Trophoblast cell (in vitro differentiated cells and primary cell): ENCODE results near the gene ANKRD33B. TPM values are rescaled to one million over a fixed set of nuclear protein-coding genes. Genes with fewer than 3 reads are reported as not detected.
"Not testable (repeated sequence)": the region's sequence is repeated elsewhere in the genome, so short reads cannot be mapped to it uniquely, and the experiment has no call there.

Experiments used
- DNase-seq, 2 donors: peaks; one replicate each; pipeline ENCODE4 v3.0.0-alpha.2; 2016
- H2AFZ ChIP-seq: 2 replicates; pipeline ENCODE4 v1.6.1; 2013; ENCODE audit warnings: low read length, moderate library complexity, mild to moderate bottlenecking; ENCODE audit not compliant: insufficient read depth, poor library complexity
- H2AK5ac ChIP-seq: 2 replicates; pipeline ENCODE4 v1.6.1; 2013; ENCODE audit warnings: mild to moderate bottlenecking, low read length
- H2BK120ac ChIP-seq: 2 replicates; pipeline ENCODE4 v1.6.1; 2013; ENCODE audit warnings: low read length, mild to moderate bottlenecking, moderate library complexity; ENCODE audit not compliant: insufficient read depth, poor library complexity
- H2BK12ac ChIP-seq: 2 replicates; pipeline ENCODE4 v1.6.1; 2013; ENCODE audit warnings: mild to moderate bottlenecking, low read length, moderate library complexity
- H2BK5ac ChIP-seq: 2 replicates; pipeline ENCODE4 v1.6.1; 2013; ENCODE audit warnings: low read length, low read depth, moderate library complexity, mild to moderate bottlenecking; ENCODE audit not compliant: poor library complexity
- H3K14ac ChIP-seq: 2 replicates; pipeline ENCODE4 v1.6.1; 2013; ENCODE audit warnings: mild to moderate bottlenecking, low read length
- H3K18ac ChIP-seq: 2 replicates; pipeline ENCODE4 v1.6.1; 2013; ENCODE audit warnings: mild to moderate bottlenecking, low read length
- H3K23ac ChIP-seq: 2 replicates; pipeline ENCODE4 v1.6.1; 2013; ENCODE audit warnings: low read length
- H3K27ac ChIP-seq: 2 replicates; pipeline ENCODE4 v1.5.1; 2013; ENCODE audit warnings: low read depth, mild to moderate bottlenecking, inconsistent platforms, low read length, moderate library complexity
- H3K27me3 ChIP-seq: 2 replicates; pipeline ENCODE4 v1.6.1; 2013; ENCODE audit warnings: inconsistent platforms, mild to moderate bottlenecking, low read length, moderate library complexity; ENCODE audit not compliant: insufficient read depth
- H3K36me3 ChIP-seq, 2 experiments: 1 replicate in 1 of 2; 2 replicates in 1 of 2; pipeline ENCODE4 v1.6.1; 2013; ENCODE audit warnings: low read length in 2 of 2, mild to moderate bottlenecking in 2 of 2, moderate library complexity in 1 of 2; ENCODE audit not compliant: insufficient read depth in 2 of 2, control insufficient read depth in 1 of 2
- H3K4ac ChIP-seq: 2 replicates; pipeline ENCODE4 v1.6.1; 2013; ENCODE audit warnings: low read depth, mild to moderate bottlenecking, low read length, moderate library complexity
- H3K4me1 ChIP-seq, 2 experiments: 1 replicate in 1 of 2; 2 replicates in 1 of 2; pipeline ENCODE4 v1.6.1; 2013; ENCODE audit warnings: low read length in 2 of 2, mild to moderate bottlenecking in 2 of 2, moderate library complexity in 1 of 2; ENCODE audit not compliant: insufficient read depth in 2 of 2, control insufficient read depth in 1 of 2
- H3K4me2 ChIP-seq: 2 replicates; pipeline ENCODE4 v1.6.1; 2013; ENCODE audit warnings: inconsistent platforms, mild to moderate bottlenecking, low read length, moderate library complexity
- H3K4me3 ChIP-seq: 2 replicates; pipeline ENCODE4 v1.5.1; 2013; ENCODE audit warnings: mild to moderate bottlenecking, low read depth, low read length, inconsistent platforms
- H3K79me1 ChIP-seq: one replicate; pipeline ENCODE4 v1.6.1; 2013; ENCODE audit warnings: low read length
- H3K79me2 ChIP-seq: 2 replicates; pipeline ENCODE4 v1.6.1; 2013; ENCODE audit warnings: low read length, mild to moderate bottlenecking; ENCODE audit not compliant: control insufficient read depth, insufficient read depth, poor library complexity
- H3K9ac ChIP-seq: 2 replicates; pipeline ENCODE4 v1.6.1; 2013; ENCODE audit warnings: mild to moderate bottlenecking, low read length
- H3K9me3 ChIP-seq: 2 replicates; pipeline ENCODE4 v1.6.1; 2013; ENCODE audit warnings: low read depth, mild to moderate bottlenecking, control low read depth, inconsistent platforms, low read length; ENCODE audit not compliant: insufficient read depth
- H4K12ac ChIP-seq: 2 replicates; pipeline ENCODE4 v1.6.1; 2013; ENCODE audit warnings: low read depth, mild to moderate bottlenecking, low read length, moderate library complexity
- H4K8ac ChIP-seq: 2 replicates; pipeline ENCODE4 v1.6.1; 2013; ENCODE audit warnings: low read depth, mild to moderate bottlenecking, low read length, moderate library complexity
- H4K91ac ChIP-seq: one replicate; pipeline ENCODE4 v1.6.1; 2013; ENCODE audit warnings: low read depth, mild to moderate bottlenecking, low read length, moderate library complexity
- WGBS: extraction: QIAGEN DNeasy Blood & Tissue Kit; methylation state at CpG from one replicate; pipeline ENCODE4 v1.1.7; 2013; ENCODE audit warnings: missing lambda C conversion rate; ENCODE audit not compliant: insufficient read length, insufficient coverage; ENCODE audit errors: extremely low coverage; 5-methylcytosine and 5-hydroxymethylcytosine counted together
- polyA plus RNA-seq: library from polyadenylated mRNA; stranded (reverse); fragments of 200-250 nt; gene quantifications from 2 replicates; pipeline ENCODE4 v1.2.3, GENCODE V29; 2013

The ANKRD33B gene
- polyA plus RNA-seq, result 11.4 and 11.6 TPM in 2 replicates

- Histone ChIP-seq H3K27me3 (no peaks in the 10 kb centered on the region), H3K18ac (peak within 1 kb of the TSS; percentile 90), H2BK120ac (peak within 1 kb of the TSS; percentile 91), H3K9me3 (no peaks in the 10 kb centered on the region), H3K14ac (peak within 1 kb of the TSS; percentile 58), H3K79me2 (peaks cover 16% of the 10 kb centered on the region), H3K27ac (peak within 1 kb of the TSS; percentile 75), H3K4me2 (peak within 1 kb of the TSS; percentile 84), H3K36me3 (no peaks in the 10 kb centered on the region), H2BK5ac (peak within 1 kb of the TSS; percentile 55), H4K12ac (peak within 1 kb of the TSS; percentile 67), H2AFZ (peak within 1 kb of the TSS; percentile 33), H2BK12ac (peak within 1 kb of the TSS; percentile 67), H4K91ac (peak within 1 kb of the TSS; percentile 87), H3K9ac (peak within 1 kb of the TSS; percentile 65), H2AK5ac (peak within 1 kb of the TSS; percentile 70), H3K79me1 (peaks cover 32% of the 10 kb centered on the region), H3K4me3 (peak within 1 kb of the TSS; percentile 90), H3K4ac (peak within 1 kb of the TSS; percentile 61), H3K4me1 (peaks cover 40 to 46% of the 10 kb centered on the region in 2 experiments), H3K23ac (no peak within 1 kb of the TSS), H4K8ac (peak within 1 kb of the TSS; percentile 73)
- DNase-seq, result peak in 1 of 2 donors; percentile 41
- WGBS, result no CpG with 5 or more reads among the region's 119 CpGs
These were observed at the start of gene ANKRD33B for GRCh38 chr5:10563945-10564837. Gene ANKRD33B, plus strand, starts transcription at chr5:10564070. Its CDS starts 398 bp downstream, at chr5:10564468.

- not testable (repeated sequence) for H3K4me2 ChIP-seq, H3K4me3 ChIP-seq, H3K9me3 ChIP-seq, H2BK12ac ChIP-seq, H3K14ac ChIP-seq, H4K12ac ChIP-seq, H3K79me1 ChIP-seq, H2AFZ ChIP-seq, H3K9ac ChIP-seq, H4K91ac ChIP-seq, H3K23ac ChIP-seq, H3K4ac ChIP-seq, H3K27me3 ChIP-seq, H3K18ac ChIP-seq, H3K36me3 ChIP-seq, H4K8ac ChIP-seq, H2AK5ac ChIP-seq, H2BK120ac ChIP-seq, H3K79me2 ChIP-seq
- no CpG with 5 or more reads among the region's 8 CpGs for WGBS
- H3K27ac ChIP-seq, result peak overlapping the region; percentile 64
- H2BK5ac ChIP-seq, result peak overlapping the region; percentile 69
- H3K4me1 ChIP-seq, result peaks cover 10 to 16% of the 10 kb centered on the region in 2 experiments
- DNase-seq, result peak in 1 of 2 donors; percentile 13
These were observed 49.3 kb upstream of the ANKRD33B start for GRCh38 chr5:10514572-10514971.

- Histone ChIP-seq H3K79me1 (peaks cover 8% of the 10 kb centered on the region), H3K4ac (no peak overlapping the region), H2AK5ac (no peak overlapping the region), H3K18ac (no peak overlapping the region), H4K12ac (no peak overlapping the region), H3K4me2 (no peak overlapping the region), H3K27ac (no peak overlapping the region), H2BK12ac (no peak overlapping the region), H4K91ac (no peak overlapping the region), H2BK120ac (no peak overlapping the region), H2AFZ (no peak overlapping the region), H3K36me3 (no peaks in the 10 kb centered on the region), H3K4me1 (peaks cover 10 to 15% of the 10 kb centered on the region in 2 experiments), H3K9me3 (peaks cover 2% of the 10 kb centered on the region), H3K14ac (no peak overlapping the region), H3K23ac (no peak overlapping the region), H3K27me3 (no peaks in the 10 kb centered on the region), H4K8ac (no peak overlapping the region), H3K79me2 (no peaks in the 10 kb centered on the region), H2BK5ac (no peak overlapping the region), H3K9ac (no peak overlapping the region), H3K4me3 (no peak overlapping the region)
- WGBS, result no CpG with 5 or more reads among the region's 2 CpGs
- DNase-seq, result no peak
These were observed 48.4 kb upstream of the ANKRD33B start for GRCh38 chr5:10515492-10515891.

- Histone ChIP-seq H2BK5ac (no peak overlapping the region), H3K14ac (no peak overlapping the region), H3K4ac (no peak overlapping the region), H4K91ac (no peak overlapping the region), H3K36me3 (no peaks in the 10 kb centered on the region), H3K79me2 (no peaks in the 10 kb centered on the region), H2AFZ (no peak overlapping the region), H3K27me3 (no peaks in the 10 kb centered on the region), H3K4me1 (peaks cover 5 to 9% of the 10 kb centered on the region in 2 experiments), H2BK120ac (no peak overlapping the region), H3K4me2 (no peak overlapping the region), H4K12ac (no peak overlapping the region), H2BK12ac (no peak overlapping the region), H3K23ac (no peak overlapping the region), H3K18ac (no peak overlapping the region), H2AK5ac (no peak overlapping the region), H3K27ac (no peak overlapping the region), H3K79me1 (peaks cover 5% of the 10 kb centered on the region), H3K4me3 (no peak overlapping the region), H3K9me3 (peaks cover 10% of the 10 kb centered on the region), H4K8ac (no peak overlapping the region), H3K9ac (no peak overlapping the region)
- WGBS, result no CpG with 5 or more reads among the region's 2 CpGs
- DNase-seq, result peak; percentile 57 to 71
These were observed 45.5 kb upstream of the ANKRD33B start for GRCh38 chr5:10518347-10518746.
